HUES48 (cell line): ENCODE data around the gene SLC4A9.

ENCODE experiments used
- H3K27ac ChIP-seq: one replicate; pipeline ENCODE4 v1.7.0; 2013; ENCODE audit warnings: low read depth, low read length, inconsistent platforms
- H3K27me3 ChIP-seq: 2 replicates; pipeline ENCODE4 v1.6.1; 2013; ENCODE audit warnings: mild to moderate bottlenecking, low read length; ENCODE audit not compliant: control insufficient read depth, insufficient read depth
- H3K36me3 ChIP-seq: 2 replicates; pipeline ENCODE4 v1.6.1; 2013; ENCODE audit warnings: low read length; ENCODE audit not compliant: control insufficient read depth, insufficient read depth
- H3K4me1 ChIP-seq: 2 replicates; pipeline ENCODE4 v1.6.1; 2013; ENCODE audit warnings: mild to moderate bottlenecking, low read length; ENCODE audit not compliant: control insufficient read depth, insufficient read depth
- H3K4me3 ChIP-seq: 2 replicates; pipeline ENCODE4 v1.5.1; 2013; ENCODE audit warnings: mild to moderate bottlenecking, low read depth, low read length
- H3K9ac ChIP-seq: 2 replicates; pipeline ENCODE4 v1.6.1; 2013; ENCODE audit warnings: mild to moderate bottlenecking, low read depth, low read length, moderate library complexity
- H3K9me3 ChIP-seq: 2 replicates; pipeline ENCODE4 v1.6.1; 2013; ENCODE audit warnings: low read length; ENCODE audit not compliant: control insufficient read depth, insufficient read depth

Gene SLC4A9

DNA sequence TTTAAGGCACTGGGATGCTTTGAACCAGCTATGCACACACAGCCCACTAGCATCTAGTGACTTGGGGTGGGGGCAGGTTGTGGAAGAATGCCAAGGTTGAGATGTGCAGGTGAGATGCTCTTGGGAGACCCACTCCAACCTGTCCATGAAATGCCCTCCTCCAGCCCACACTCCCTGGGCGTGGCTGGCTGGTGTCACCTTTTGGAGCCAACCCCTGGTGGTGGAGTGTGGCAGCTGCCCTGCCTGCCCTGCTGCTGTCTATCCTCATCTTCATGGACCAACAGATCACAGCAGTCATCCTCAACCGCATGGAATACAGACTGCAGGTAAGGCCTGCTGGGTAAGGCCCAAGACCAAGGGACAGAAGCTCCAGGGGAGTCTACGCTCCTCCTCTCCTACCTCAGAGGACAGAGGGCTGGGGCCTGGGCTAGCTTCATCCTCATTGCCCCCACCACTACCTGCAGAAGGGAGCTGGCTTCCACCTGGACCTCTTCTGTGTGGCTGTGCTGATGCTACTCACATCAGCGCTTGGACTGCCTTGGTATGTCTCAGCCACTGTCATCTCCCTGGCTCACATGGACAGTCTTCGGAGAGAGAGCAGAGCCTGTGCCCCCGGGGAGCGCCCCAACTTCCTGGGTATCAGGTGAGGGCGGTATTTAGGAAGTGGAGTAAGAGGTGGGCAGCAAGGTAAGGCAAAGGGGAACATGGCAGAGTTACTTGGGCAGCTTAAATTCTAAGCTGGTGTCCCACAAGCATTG is 7.4 kb downstream of the SLC4A9 start:
- no peak overlapping the region for H3K9ac ChIP-seq
- H3K27ac ChIP-seq, result no peak overlapping the region
- no peaks in the 10 kb centered on the region for H3K9me3 ChIP-seq
- no peak overlapping the region for H3K4me3 ChIP-seq
- H3K27me3 ChIP-seq, result peaks cover 8% of the 10 kb centered on the region; the same call in 1 of the 2 replicates
- H3K4me1 ChIP-seq, result no peaks in the 10 kb centered on the region; the same call in 1 of the 2 replicates
- no peaks in the 10 kb centered on the region for H3K36me3 ChIP-seq

DNA sequence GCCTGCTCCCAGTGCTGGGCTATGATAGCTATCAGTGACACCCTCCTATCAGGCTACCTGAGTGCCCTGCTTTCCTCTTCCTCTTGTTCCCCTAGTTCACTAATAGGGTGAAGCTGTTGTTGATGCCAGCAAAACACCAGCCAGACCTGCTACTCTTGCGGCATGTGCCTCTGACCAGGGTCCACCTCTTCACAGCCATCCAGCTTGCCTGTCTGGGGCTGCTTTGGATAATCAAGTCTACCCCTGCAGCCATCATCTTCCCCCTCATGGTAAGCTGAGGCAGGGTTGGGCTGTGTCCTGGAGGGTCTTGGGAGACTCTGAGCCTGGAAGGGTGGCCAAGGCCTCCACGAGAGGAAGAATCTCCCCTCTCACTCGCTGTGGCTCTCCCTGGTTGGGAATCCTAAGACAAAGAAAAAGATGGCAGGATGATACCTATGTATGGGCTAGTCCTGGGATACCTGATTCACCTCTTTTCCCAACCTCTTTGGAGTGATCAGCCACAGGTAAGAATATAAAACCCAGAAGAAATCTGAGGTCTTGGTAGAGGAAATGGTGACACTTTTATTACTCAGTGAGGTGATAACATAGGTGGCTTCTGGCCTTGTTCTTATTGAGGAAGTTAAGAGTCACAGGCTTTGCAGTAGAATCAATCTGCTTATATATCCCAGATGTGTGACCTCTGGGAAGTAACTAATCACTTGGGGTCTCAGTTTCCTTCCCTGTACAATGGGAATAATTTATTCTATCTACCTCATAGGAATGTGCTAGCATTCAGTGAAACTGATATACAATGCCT is 11.6 kb downstream of the SLC4A9 start:
- H3K27ac ChIP-seq, result no peak overlapping the region

DNA sequence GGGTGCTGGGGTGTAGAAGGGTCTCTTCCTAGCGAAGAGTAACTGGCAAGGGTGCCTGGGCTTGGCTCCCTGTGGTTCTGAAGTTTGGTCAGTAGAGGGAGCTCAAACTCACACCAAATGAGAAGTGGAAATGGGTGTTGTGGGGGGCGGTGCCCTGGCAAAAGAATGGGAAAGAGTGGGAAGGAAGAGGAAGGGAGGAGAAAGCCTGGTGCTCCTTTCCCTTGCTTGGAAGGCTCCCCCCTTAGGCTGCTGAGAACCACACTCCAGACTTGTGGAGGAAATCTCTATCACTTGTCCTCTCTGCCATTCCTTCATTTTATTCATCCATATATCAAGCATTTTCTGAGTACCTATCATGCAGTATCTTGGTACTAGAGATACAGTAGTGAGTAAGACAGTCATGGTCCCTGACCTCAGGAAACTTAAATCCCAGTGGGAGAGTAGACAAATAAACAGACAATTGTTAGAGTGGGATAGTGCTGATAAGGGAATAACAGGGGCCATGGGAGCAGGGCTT is 13.0 kb downstream of the SLC4A9 start:
- H3K4me3 ChIP-seq, result no peak overlapping the region

More for the DNA sequence above, 11.6 kb downstream of the SLC4A9 start:
- Histone ChIP-seq H3K9me3 (no peaks in the 10 kb centered on the region), H3K36me3 (no peaks in the 10 kb centered on the region), H3K4me1 (peaks cover 4% of the 10 kb centered on the region; the same call in 1 of the 2 replicates), H3K4me3 (no peak overlapping the region), H3K9ac (no peak overlapping the region), H3K27me3 (no peaks in the 10 kb centered on the region)

DNA sequence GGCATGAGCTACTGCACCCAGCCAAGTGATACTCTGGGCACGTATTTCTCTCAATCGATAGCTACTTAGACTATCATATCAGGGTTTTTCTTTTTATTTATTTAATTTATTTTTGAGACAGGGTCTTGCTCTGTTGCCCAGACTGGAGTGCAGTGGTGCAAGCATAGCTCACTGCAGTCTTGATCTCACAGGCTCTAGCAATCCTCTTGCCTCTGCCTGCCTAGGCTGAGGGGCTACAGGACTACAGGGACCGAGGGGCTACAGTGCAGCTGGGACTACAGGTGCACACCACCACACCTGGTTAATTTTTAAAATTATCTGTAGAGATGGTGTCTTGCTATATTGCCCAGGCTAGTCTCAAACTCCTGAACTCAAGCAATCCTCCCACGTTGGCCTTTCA is 21.4 kb downstream of the SLC4A9 start:
- Histone ChIP-seq H3K4me3 (no peak overlapping the region), H3K36me3 (no peaks in the 10 kb centered on the region), H3K4me1 (no peaks in the 10 kb centered on the region), H3K9me3 (no peaks in the 10 kb centered on the region), H3K27me3 (no peaks in the 10 kb centered on the region), H3K27ac (no peak overlapping the region), H3K9ac (no peak overlapping the region)

More for the DNA sequence above, 13.0 kb downstream of the SLC4A9 start:
- Histone ChIP-seq H3K36me3 (no peaks in the 10 kb centered on the region), H3K9ac (no peak overlapping the region), H3K27ac (no peak overlapping the region), H3K4me1 (peaks cover 4% of the 10 kb centered on the region; the same call in 1 of the 2 replicates), H3K27me3 (no peaks in the 10 kb centered on the region), H3K9me3 (no peaks in the 10 kb centered on the region)

DNA sequence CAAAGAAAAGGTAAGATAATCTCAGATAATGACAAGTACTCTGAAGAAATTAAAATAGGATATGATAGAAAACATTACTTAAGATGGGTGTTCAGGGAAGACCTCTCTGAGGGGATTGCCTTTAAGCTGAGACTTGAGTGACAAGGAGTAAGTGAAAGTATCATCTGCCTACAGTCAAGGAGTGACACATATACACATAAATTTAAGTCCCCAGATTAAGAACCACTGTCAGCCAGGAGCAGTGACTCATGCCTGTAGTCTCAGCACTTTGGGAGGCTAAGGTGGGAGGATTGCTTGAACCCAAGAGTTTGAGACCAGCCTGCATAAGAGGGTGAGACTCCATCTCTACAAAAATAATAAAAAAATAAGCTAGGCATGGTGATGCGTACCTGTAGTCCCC is 22.0 kb downstream of the SLC4A9 start:
- Histone ChIP-seq H3K9ac (no peak overlapping the region), H3K27me3 (no peaks in the 10 kb centered on the region), H3K27ac (no peak overlapping the region), H3K9me3 (no peaks in the 10 kb centered on the region), H3K4me3 (no peak overlapping the region), H3K36me3 (no peaks in the 10 kb centered on the region), H3K4me1 (no peaks in the 10 kb centered on the region)

DNA sequence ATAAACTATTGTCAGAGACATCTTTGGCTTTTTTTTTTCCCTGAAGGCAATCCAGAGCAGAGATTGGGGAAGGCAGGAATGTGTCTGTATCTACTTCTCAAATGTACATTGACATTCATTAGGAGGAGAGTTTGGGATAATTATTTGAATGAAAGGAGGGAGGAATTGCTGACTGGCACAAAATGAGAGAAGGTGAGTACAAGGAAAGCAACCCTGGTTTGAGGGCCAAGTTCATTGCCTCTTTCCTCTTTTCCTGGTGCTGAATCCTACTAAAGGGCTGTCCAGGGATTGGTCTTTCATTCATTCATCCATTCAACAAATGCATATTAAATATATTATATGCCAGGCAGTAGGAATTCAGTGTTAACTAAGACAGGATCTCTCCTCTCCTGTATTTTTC is 22.9 kb downstream of the SLC4A9 start:
- no peaks in the 10 kb centered on the region for H3K36me3 ChIP-seq
- H3K27me3 ChIP-seq, result no peaks in the 10 kb centered on the region
- H3K4me1 ChIP-seq, result no peaks in the 10 kb centered on the region
- no peaks in the 10 kb centered on the region for H3K9me3 ChIP-seq
- no peak overlapping the region for H3K4me3 ChIP-seq
- no peak overlapping the region for H3K9ac ChIP-seq
- no peak overlapping the region for H3K27ac ChIP-seq

DNA sequence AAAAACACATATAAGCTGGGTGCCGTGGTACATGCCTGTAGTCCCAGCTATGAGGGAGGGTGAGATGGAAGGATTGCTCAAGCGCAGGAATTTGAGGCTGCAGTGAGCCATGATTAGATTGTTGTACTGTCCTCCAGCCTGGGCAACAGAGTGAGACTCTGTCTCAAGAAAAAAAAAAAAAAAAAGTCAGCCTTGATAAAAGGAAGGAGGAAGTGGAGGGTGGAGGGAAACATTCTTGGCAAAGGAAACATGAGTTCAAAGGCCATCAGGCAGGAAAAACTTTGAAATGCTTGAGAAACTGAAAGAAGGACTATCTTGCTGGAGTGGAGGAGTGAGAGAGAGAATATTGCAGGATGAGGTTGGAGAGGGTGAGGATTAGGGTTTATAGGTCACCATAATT is 23.3 kb downstream of the SLC4A9 start:
- no peak overlapping the region for H3K27ac ChIP-seq
- no peak overlapping the region for H3K9ac ChIP-seq
- H3K4me1 ChIP-seq, result no peaks in the 10 kb centered on the region
- no peak overlapping the region for H3K4me3 ChIP-seq
- H3K27me3 ChIP-seq, result no peaks in the 10 kb centered on the region
- no peaks in the 10 kb centered on the region for H3K9me3 ChIP-seq
- H3K36me3 ChIP-seq, result no peaks in the 10 kb centered on the region

DNA sequence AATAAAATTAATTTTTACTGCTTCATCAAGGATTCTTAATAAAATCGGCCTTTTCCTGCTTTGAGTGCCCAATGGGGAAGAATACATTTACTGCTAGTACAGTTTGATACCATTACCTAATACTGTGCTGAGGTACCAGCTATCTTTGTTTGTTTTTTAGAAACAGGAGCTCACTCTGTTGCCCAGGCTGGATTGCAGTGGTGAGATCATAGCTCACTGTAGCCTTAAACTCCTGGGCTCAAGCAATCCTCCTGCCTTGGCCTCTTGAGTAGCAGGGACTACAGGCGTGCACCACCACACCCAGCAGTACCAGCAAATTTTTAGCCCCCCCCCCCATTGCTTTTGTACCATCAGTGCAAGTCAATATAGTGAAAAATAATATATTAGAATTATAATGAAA is 28.1 kb downstream of the SLC4A9 start:
- no peaks in the 10 kb centered on the region for H3K36me3 ChIP-seq
- H3K4me1 ChIP-seq, result no peaks in the 10 kb centered on the region
- H3K9ac ChIP-seq, result no peak overlapping the region
- no peaks in the 10 kb centered on the region for H3K9me3 ChIP-seq
- H3K4me3 ChIP-seq, result no peak overlapping the region
- H3K27ac ChIP-seq, result no peak overlapping the region
- no peaks in the 10 kb centered on the region for H3K27me3 ChIP-seq

DNA sequence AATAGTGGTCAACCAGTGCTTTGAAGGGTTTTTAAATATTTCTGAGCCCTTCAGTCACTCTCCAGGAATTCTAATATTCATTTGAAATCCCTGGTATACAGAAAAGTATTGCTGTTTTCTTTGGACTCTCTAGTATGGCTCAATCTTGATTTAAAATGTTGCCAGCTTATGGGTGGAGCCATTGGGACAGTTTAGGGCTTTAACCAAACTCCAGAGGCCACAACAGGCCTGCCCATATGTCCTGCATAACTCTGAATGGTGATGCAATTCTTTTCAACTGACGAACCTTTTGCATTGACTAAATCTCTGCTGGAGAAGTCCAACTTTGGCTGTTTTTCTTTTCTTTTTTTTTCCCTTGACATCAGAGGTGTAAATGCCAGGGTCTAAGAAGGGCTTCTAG is 31.3 kb downstream of the SLC4A9 start:
- Histone ChIP-seq H3K9ac (no peak overlapping the region), H3K9me3 (no peaks in the 10 kb centered on the region)

DNA sequence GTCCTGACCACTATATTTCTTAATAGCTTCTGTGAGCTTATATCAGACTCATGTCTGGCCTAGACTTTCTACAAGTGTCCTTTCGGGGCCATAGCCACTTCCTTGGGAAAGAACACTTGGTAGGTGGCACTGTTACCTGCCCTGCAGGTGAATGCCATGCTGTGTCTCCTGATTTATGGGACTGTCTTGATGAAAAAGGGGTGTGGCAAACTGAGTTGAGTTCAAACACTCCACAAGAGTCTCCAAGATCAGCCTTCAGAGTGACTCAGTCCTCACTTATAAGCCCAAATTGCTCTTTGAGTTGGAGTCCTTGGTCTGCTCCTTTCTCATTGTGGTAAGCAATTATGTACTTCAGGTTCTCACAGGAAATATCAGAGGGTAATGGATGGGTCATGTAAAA is 31.7 kb downstream of the SLC4A9 start:
- Histone ChIP-seq H3K9ac (no peak overlapping the region), H3K27me3 (no peaks in the 10 kb centered on the region), H3K27ac (no peak overlapping the region), H3K4me1 (no peaks in the 10 kb centered on the region), H3K9me3 (no peaks in the 10 kb centered on the region), H3K4me3 (no peak overlapping the region), H3K36me3 (no peaks in the 10 kb centered on the region)

More for the DNA sequence above, 31.3 kb downstream of the SLC4A9 start:
- no peak overlapping the region for H3K27ac ChIP-seq
- no peaks in the 10 kb centered on the region for H3K27me3 ChIP-seq
- no peak overlapping the region for H3K4me3 ChIP-seq
- no peaks in the 10 kb centered on the region for H3K4me1 ChIP-seq
- H3K36me3 ChIP-seq, result no peaks in the 10 kb centered on the region

DNA sequence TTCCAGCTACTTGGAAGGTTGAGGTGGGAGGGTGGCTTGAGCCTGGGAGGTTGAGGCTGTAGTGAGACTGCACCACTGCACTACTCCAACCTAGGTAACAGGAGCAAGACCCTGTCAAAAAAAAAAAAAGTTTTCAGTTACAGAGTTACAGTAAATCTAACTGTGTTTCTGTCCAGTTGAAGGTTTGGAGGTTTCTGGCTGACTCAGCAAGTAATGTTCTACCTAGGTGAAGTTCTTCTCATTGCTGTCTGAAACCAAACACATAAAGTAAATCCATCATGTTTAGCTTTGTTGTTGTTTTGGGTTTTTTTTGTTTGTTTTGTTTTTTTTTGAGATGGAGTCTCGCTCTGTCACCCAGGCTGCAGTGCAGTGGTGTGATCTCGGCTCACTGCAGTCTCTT is 33.7 kb downstream of the SLC4A9 start:
- H3K4me3 ChIP-seq, result no peak overlapping the region
- no peaks in the 10 kb centered on the region for H3K36me3 ChIP-seq
- no peak overlapping the region for H3K27ac ChIP-seq
- H3K9ac ChIP-seq, result no peak overlapping the region
- no peaks in the 10 kb centered on the region for H3K9me3 ChIP-seq
- H3K27me3 ChIP-seq, result no peaks in the 10 kb centered on the region
- H3K4me1 ChIP-seq, result peaks cover 7% of the 10 kb centered on the region
